ELF-1 (cell line): ENCODE measurements around the gene CYP2W1.

Experiments
- DNase-seq: peaks from one replicate; pipeline ENCODE4 v3.0.0-alpha.2; 2016; ENCODE audit warnings: low read depth, low spot score

The CYP2W1 gene

DNA sequence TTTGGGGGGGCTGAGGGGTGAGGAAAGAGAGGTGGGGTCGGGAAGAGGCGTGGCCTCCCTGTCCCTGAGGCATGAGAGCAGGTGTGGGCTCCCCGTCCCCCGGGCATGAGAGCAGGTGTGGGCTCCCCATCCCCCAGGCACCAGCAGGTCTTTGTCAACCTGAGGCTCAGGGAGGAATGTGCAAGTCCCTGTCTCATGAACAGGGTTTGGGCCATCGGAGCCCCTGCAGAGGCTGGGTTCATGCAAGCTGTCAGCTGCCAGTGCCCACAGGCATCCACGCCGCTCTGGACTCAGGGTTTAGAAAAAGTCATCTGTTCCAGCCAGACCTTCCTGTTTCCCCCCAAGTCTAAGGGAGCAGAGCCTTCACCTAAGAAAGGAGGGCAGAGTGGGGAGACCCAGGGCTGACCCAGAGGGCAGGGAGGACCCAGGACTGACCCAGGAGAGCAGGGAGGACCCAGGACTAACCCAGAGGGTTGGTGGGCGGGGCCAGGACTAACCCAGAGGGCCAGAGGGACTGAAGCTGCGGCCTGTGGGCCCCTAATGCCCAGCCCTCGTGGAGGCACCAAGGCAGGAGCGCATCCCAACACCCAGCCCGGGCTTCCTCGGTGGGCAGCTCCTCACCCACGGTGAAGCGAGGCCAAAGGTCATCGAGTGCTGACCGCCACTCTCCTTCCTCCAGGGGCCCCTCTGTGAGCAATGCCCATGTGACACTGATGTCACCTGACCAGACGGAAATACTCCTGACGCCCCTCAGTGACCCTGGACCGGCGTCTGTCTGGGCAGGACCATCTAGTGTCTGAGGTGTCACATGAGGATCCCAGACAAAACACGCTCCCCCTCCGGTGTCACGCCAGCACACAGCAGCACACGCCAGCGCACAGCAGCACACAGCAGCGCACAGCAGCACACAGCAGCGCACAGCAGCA is 32.5 kb downstream of the CYP2W1 start:
- no peak for DNase-seq

DNA sequence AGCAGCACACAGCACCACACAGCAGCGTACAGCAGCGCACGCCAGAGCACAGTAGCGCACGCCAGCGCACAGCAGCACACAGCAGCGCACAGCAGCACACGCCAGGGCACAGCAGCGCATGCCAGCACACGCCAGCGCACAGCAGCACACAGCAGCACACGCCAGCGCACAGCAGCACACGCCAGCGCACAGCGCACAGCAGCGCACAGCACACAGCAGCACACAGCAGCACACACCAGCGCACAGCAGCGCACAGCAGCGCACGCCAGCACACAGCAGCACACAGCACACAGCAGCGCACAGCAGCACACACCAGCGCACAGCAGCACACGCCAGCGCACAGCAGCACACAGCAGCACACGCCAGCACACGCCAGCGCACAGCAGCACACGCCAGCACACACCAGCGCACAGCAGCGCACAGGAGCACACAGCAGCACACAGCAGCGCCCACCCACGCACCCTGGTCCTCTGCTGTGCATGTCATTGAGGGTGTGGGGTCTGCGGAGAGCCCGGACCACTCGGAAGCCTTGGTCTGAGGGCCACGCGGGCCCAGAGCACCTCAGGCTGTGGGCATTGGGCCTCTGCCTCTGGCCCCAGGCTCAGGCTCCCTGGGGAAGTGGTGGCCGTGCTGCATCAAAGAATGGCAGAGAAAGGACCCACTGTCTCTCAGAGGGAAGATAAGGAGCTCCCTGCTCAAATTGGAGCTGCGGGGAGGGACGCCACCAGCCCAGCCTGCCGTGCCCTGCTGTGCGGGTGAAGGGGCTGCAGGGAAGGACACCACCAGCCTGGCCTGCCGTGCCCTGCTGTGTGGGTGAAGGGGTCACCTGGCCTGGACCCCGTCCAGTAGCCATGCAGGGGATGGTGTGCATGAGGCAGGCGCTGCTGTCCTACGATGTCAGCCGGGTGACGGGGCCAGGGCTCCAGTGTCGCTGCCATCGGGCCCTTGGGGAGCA is 33.9 kb downstream of the CYP2W1 start:
- DNase-seq = no peak

DNA sequence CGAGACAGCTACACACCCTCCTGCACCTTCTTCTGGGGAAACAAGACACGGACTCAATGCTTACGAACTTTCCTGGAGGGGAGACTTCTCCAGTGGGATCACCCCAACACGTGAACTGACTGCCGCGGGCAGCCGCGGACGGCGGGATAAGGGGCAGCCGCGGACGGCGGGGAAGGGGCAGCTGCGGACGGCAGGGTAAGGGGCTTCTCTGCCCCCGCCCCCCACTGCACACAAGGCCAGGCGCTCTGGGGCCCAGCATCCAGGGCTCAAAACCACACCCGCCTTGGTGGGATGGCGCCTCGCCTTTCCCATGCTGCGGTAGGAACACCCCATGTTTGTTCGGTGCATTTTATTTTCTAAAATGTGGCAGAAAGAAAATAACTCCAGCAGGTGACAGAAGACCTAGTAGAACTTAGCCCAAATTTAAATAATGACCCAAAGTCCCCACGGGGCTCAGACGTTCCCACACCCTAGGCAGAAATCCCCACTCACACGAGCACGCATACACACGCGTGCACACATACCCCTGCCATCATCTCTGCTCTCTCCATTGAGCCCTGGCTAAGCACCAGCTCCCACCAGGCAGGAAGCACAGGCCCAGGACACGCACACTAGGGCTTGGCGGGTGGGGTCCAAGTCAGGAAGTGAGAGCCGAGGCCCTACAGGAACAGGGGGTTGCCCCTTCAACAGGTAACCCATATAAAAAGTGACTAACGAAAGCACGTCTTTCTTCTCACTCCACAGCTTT is 34.8 kb downstream of the CYP2W1 start:
- no peak for DNase-seq

DNA sequence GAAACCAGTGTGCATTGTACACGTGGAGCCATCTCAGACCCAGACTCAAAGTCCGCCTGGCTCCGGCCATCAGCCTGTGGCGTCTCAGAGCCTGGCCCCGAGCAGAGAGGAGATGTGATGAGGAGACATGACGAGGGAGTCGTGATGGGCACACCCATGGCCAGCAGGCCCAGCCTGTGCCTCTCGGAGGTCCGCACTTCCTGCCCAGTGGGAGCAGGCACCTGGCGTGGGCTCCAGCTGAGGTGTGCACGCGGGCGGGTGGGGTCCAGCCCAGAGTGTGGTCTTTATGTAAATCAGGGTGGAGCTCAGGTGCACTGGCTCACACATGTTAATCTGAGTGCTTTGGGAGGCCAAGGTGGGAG is 35.3 kb downstream of the CYP2W1 start:
- DNase-seq = no peak

DNA sequence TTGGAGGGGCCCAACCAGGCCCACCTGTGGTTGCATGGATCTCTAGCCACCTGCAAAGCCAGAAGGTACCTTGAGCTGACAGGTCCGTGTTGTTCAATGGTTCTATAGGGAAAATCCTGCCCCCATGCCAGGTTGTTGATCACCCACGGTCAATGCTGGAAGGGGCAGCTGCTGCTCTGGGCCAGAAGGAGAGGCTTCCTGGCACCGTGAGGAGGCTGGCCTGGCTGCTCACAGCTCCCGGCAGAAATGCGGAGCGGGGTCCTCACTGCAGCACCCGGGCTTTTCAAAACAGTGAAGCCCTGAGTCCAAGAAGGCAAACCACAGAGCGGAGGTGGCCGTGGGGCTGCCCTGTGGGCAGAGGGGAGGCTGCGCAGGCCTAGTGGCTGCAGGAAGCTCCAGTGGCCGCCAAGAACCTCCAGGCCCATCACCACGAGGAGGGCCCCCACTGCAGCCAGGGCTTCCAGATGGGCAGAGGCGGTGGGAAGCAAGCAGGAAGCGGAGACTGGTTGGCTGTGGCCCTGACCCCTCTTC is 36.3 kb downstream of the CYP2W1 start:
- DNase-seq = no peak

DNA sequence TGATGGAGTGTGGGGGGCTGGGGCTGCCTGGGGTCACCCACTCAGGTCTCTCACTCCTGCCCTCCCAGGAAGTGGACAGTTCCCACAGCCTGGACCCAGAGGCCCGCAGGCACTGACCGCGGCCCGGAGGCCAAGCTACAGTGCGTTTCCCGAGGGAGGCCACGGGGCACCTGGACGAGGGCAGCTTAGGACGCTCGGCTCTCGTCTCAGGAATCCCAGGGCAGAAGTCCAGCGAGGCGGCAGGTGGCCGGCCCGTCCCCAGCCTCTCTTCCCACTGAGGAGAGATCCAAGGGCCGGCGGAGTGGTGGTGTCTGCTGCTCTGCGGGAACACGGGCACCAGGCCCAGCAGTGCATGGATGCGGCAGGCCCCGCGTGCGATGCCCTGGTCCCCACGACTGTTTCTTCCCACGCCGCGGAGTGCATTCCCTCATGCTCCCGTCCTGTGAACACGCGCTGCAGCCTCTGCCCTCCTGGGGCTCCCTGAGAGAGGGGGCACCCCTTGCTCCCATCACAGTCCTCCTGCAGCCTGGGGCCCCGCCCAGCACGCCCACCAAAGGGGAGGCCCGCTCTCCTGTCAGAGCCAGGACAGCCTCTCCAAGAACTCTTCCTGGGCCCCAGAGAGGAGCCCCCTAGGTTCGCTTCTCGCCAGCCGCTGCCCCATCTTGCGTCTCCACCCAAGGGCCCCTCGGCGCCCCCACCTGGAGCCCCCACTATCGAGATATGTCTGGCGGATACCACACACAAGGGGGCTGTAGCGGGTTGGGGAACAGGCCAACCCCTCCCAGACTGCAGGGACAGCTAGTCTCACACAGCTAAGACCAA is 37.0 kb downstream of the CYP2W1 start:
- DNase-seq = no peak

DNA sequence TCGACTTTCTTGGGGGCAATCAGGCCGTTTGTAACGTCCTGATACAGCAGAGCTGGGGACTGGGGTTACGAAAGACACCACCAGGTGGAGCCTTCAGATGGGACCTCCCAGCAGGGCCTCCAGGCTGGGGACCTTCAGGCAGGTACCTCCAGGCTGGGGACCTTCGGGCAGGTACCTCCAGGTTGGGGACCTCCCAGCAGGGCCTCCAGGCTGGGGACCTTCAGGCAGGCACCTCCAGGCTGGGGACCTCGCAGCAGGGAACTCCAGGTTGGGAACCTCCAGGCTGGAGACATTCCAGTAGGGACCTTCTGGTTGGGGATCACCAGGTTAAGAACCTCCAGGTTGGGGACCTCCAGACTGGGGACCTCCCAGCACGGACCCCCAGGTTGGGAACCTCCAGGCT is 37.9 kb downstream of the CYP2W1 start:
- DNase-seq = no peak

DNA sequence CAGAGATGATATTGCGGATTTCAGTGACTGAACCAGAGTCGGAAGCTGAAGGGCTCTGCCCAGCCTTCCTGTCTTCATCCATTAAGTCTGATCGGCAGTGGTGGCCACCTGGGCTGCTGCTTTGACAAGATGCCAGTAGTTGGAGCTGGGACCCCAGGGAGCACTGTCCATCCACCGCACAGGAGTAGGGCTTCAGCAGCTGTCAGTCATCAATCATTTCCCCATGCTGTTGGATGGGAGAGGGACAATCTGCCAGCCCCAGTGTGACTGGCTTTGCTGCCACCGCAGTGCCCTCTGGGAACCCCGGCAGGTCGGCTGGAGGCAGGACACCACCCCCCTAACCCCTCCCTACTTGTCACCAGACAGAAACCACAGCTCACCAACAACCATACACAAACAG is 38.4 kb downstream of the CYP2W1 start:
- DNase-seq = no peak

DNA sequence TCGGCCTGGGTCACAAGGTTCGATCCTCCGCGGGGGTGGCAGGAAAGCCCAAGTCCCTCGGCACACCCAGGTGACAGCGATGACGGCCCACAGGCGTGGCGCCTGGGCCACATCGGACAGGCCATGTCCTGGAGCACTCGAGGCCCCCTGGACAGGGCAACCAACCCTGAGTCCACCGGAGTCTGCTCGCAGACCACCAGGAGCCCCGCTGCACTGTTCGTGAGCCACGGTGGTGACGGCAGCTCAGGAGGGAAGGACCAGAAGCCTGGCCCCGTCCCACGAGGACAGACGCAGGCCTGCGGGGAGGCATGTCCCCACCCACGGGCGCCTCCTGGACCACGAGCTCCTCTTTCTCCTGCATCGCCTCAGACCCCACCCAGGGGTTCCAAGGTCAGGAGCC is 39.0 kb downstream of the CYP2W1 start:
- DNase-seq = no peak

DNA sequence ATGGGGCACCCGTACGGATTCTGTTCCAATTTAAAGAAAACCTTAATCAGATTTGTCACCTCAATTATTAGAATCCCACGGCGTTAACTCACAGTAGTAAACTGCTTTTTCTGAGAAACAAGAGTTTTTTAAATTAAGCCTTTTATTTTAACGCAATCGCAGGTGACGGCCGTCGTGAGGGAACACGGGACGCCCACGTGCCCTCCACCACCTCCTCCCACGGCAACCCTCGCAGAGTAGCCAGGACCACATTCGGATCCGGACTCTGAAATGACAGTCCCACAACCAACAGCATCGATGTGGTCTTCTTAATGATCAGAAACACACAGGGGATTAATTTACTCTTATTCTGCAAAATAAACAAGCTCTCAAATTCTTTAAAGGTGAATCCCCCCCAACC is 39.4 kb downstream of the CYP2W1 start:
- no peak for DNase-seq

DNA sequence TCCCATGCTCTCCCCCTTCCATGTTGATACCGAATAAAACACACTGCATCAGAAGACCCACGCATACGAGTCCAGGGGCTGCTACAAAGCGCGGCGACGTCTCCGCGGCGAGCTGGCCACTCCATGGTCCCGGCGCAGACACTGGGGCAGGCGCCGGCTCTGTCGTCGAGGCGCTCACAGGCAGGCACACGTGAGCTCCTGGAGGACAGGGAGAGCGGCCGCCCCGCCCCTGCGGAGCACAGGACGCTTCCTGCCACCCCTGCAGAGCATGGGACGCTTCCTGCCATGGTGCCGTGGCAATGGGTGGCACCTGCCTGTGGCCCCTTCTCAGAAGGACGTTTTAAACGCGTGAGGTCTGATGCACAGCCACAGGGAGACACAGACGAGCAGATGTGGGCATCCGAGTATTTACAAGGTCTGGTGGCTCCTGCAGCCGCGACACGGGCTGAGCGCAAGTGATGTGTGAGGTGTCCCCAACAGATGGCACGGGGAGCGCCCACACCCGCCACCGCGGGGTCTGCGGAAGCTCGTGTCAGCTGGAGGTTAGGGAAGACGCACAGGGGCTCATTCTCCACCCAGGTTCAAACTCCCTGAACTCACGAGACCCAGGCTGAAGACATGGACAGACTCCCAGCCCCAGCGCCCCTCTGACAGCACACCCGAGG is 40.0 kb downstream of the CYP2W1 start:
- no peak for DNase-seq

DNA sequence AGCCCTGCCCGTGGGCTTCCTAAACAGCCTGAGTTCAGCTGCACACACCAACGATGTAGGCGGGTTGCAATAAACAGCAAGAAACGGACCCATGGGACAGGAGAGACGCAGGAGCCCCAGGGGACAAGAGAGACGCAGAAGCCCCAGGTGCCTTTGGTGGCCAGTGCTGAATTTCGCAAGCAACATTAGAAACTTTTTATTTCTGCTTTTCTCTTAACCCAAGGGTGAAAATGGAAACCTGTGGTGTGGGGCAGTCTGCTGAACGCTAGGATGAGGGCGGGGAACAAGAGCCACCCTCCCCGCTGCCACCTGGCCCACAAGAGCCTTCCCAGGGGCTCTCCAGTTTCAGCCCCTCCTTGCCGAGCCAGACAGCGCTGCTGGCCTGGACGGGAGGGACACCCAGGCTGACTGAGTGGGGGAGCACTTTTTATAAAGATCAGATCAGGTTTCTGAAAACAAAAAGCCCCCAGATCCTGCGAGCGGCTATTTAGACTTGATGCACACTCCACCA is 41.4 kb downstream of the CYP2W1 start:
- DNase-seq = no peak

DNA sequence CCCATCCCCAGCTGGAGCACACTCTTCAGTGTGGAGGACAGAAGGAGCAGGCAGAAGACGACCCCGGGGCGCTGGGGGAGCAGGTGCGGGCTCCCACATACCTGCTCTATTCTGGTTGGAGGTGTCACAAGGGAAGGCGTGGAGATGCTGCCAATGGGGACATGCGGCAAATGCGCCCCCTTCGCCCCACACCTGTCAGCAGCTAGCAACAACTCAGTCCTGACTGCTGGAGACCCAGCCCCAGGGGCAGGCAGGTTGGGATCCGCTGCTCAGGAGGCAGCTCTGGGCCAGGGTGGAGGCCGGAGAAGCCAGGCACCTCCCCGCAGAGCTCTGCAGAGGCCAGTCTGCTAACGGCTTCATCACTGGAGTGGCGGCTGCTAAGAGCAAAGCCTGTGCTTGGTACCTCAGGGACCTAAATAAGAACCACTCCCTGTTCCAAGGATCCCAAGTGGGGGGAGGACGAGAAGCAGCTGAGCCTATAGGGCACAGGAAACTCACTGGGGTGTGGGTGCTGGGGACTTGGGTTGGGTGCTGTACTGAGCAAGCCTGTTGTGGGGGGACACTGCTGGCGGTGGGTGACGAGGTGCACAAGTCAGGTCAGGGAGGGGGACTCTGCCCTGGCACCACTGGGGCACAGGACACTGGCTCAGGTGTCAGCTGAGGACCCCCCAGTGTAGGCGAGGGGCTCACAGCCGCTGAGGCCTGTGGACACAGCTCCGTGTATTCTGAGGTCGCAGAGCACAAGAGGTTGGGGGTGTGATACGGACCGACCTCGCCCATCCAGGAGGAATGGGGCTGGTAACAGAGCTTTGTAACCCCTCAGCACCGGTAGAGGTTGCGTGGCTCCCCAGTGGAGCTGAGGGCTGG is 42.1 kb downstream of the CYP2W1 start:
- DNase-seq = no peak

DNA sequence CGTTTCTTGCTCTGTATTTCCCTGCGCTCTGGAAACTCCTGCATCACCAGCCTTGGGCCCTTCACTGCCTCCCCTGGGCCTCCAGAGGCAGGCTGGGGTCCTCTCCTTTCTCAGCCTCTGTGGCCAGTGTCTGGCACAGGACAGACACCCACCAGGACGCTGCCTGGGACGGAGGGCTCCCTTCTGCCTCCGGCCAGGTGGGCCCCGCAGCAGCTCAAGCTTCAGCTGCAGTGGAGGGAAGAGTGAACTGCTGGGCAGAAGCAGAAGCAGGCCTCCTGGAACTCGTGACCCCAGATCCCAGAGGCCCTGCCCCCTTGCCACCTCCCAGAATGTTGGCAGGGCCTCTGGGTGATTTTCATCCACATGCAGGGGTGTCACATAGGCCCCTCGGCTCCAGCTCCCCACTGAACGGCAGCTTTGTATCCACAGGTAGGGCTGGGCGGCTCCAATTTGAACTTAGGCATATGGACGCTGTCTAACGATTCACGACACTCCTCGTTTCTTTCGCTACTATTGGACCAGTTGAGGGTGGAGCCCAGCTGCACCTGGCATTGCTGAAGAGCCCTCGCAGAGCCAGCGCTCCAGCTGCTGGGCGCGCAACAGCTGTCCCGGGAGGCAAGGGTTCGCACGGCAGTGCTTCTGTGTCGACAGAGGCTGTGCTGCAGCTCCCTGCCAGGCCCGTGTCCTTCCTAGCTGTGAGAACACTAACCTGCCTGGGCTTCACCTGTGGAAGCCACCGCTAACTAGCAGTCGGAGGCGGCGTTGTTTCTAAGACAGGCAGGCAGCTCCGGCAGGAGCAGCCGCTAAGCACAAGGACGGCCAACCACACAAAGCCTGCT is 43.0 kb downstream of the CYP2W1 start:
- peak; percentile 39 for DNase-seq

DNA sequence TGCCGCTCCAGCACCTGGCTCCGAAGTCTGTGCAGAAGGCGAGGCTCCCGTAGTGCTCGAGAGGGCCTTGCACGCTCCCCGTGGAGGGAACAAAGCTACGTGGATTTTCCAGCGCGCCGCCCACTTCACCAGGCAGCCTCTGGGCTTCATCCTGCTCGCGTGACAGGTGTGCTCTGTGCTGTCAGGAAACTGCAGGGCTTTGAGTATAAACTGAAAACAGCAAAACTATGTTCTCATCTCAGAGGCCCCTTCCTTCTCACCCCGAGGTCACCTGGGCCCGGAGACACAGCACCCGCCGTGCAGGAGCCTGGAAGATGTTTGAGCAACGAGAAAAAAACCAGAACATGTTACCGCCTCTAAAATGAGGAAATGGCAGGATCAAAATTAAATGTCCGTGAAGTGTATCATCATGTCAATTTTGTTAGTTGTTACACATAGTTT is 43.8 kb downstream of the CYP2W1 start:
- no peak for DNase-seq

DNA sequence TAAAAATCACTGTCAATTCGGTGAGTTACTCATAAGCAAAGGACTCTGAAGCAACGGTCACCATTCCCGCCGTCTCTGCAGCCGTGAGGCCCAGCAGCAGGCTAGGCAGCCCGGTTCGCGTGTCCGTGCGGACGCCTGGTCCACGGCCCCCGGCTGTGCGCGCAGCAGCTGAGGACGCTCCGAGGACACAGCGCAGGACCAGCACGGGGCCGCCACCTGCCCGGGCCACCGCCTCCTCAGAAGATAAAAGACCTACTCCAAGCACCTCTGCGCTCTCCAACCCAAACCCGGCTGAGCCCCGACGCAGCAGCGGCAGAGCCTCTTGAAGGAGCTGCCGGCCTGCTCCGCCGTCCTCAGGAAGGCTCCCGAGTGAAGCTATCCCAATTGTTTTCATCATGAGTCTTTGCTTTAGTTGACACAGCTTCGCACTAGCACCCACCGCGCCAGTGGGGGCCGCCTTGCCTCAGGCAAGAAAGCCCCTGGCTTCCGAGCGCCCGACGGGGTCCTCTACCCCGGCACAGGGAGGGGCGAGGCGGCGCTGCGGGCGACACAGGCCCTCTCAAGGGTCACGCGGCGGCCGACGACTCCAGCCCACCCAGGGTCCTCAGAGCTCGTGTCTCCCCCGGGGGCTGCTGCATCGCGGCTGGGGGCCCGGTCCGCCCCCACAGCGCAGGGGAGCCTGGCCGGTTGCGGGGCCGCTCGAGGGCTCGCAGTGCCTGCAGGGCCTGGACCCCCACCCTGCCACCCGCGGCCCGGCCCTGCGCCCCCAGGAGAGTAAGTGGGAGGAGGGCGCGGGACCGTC is 44.5 kb downstream of the CYP2W1 start:
- DNase-seq = peak; percentile 74
